Pons (tissue), 1 donor: ENCODE data around the gene PCGF6.

Source experiments
- DNase-seq: peaks from one replicate; pipeline ENCODE4 v3.0.0-alpha.2; 2016; ENCODE audit warnings: low spot score

Gene PCGF6

DNA sequence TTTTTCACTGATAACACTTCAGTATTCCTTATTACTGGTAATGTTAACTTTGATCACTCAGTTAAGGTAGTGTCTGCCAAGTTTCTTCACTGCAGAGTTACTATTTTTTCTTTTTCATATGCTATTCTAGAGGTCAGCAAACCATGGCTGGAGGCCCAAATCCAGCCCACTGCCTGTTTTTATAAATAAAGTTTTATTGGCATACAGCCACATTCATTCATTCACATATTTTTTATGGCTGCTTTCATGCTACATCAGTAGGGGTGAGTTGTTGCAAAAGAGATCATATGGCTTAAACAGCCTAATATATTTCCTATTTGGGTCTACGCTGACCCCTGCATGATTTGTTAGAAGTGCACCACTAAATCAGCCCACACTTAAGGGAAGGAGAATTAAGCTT is 94.3 kb downstream of the PCGF6 start:
- DNase-seq: no peak

DNA sequence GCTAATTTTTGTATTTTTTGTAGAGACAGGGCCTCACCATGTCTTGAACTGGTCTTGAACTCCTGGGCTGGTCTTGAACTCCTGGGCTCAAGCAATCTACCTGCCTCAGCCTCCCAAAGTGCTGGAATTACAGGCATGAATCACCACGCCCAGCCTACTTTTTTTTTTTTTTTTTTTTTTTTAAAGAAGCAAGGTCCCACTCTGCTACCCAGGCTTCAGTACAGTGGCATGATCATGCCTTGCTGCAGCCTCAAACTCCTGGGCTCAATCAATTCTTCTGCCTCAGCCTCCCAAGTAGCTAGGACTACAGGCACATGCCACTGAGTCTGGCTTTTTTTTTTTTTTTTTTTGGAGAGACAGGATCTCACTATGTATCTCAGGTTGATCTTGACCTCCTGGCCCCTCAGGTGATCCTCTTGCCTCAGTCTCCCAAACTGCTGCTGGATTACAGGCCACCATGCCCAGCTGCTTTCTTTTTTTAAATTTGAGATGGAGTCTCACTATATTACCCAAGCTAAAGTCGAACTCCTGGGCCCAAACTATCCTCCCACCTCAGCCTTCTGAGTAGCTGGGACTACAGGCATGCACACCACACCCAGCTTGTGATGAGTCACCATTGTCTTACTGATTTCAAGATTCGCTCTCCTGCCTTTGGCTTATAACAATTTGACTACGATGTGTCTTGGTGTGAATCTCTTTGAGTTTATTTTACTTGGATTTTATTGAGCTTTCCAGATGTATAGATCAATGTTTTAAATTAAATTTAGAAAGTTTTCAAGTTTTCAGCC is 96.2 kb downstream of the PCGF6 start:
- DNase-seq: no peak

DNA sequence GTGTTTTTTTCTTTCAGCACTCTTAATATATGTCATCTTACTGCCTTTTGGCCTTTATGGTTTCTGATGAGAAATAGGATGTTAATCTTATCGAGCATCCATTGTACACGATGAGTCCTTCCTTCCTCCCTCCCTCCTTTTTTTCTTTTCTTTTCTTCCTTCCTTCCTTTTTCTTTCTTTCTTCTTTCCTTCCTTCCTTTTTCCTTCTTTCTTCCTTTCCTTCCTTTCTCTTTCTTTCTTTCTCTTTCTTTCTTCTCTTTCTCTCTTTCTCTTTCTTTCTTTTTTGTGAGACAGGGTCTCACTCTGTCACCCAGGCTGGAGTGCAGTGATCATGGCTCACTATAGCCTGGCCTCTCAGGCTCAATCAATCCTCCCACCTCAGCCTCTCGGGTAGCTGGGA is 96.8 kb downstream of the PCGF6 start:
- DNase-seq: no peak
